Loucy (cell line): ENCODE data around the gene TMEM181.

Source experiments
- EZH2phosphoT487 ChIP-seq: fragments of 200-600 bp; IDR thresholded peaks from 2 replicates; pipeline ENCODE4 v1.6.1; 2018; ENCODE audit warnings: antibody characterized with exemption, mild to moderate bottlenecking, moderate library complexity, borderline replicate concordance
- TF ChIP-seq, protein P1 (sequence below): fragments of 200-600 bp; sonication (generic); conservative IDR thresholded peaks from 2 replicates; pipeline ENCODE4 v1.5.1; 2014; ENCODE audit warnings: mild to moderate bottlenecking, antibody characterized with exemption, low read length

DNA sequence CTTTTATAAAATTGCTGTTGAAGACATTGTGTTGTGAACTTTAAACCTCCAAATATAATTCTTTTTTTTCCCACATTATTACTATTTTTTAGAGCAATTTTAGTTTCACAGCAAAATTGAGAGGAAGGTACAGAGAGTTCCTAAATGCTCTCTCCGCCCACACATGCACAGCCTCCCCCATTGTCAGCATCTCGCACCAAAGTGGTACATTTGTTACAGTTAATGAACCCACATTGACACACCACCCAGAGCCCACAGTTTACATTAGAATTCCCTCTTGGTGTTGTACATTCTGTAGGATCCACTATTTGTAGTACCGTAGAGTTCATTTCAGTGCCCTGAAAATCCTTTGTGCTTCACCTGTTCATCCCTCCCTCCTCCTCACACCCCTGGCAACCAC, 33.8 kb downstream of the TMEM181 start:
- TF ChIP-seq, protein P1, sequence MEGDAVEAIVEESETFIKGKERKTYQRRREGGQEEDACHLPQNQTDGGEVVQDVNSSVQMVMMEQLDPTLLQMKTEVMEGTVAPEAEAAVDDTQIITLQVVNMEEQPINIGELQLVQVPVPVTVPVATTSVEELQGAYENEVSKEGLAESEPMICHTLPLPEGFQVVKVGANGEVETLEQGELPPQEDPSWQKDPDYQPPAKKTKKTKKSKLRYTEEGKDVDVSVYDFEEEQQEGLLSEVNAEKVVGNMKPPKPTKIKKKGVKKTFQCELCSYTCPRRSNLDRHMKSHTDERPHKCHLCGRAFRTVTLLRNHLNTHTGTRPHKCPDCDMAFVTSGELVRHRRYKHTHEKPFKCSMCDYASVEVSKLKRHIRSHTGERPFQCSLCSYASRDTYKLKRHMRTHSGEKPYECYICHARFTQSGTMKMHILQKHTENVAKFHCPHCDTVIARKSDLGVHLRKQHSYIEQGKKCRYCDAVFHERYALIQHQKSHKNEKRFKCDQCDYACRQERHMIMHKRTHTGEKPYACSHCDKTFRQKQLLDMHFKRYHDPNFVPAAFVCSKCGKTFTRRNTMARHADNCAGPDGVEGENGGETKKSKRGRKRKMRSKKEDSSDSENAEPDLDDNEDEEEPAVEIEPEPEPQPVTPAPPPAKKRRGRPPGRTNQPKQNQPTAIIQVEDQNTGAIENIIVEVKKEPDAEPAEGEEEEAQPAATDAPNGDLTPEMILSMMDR: no peak
- no peak for TF ChIP-seq EZH2phosphoT487
